GM13976 (cell line): ENCODE results near the gene SUB1.

Source experiments
- DNase-seq: peaks from one replicate; pipeline ENCODE4 v3.0.0; 2012; ENCODE audit warnings: low spot score
- CTCF ChIP-seq: IDR thresholded peaks from 2 replicates; pipeline ENCODE4 v1.5.1; 2012; ENCODE audit warnings: borderline replicate concordance, mild to moderate bottlenecking; ENCODE audit not compliant: insufficient read depth; ENCODE audit errors: extremely low read depth, missing control alignments, control extremely low read depth
- in situ Hi-C: fragments of 300-500 bp; cut with MboI; formaldehyde crosslinking; loops from one replicate; pipeline ENCODE4 v1.12.0; 2022; ENCODE audit warnings: low sequenced_read_pairs, mixed read lengths, inconsistent platforms; ENCODE audit not compliant: unreplicated experiment

Gene SUB1

GRCh38 chr5:32642276-32643002 lies 57.1 kb downstream of the SUB1 start:
- DNase-seq = no peak
- in situ Hi-C loops = no loop called here

GRCh38 chr5:32645246-32645645 lies 59.9 kb downstream of the SUB1 start:
- DNase-seq = no peak
- in situ Hi-C loops = no loop called here
- TF ChIP-seq CTCF = no peak

More at GRCh38 chr5:32642276-32643002, 57.1 kb downstream of the SUB1 start:
- TF ChIP-seq CTCF = no peak

- in situ Hi-C loops = no loop called here
- no peak for TF ChIP-seq CTCF
- no peak for DNase-seq
Measured at GRCh38 chr5:32646061-32646969, 61.0 kb downstream of the SUB1 start.

- in situ Hi-C loops = no loop called here
- no peak for TF ChIP-seq CTCF
- no peak for DNase-seq
Measured at GRCh38 chr5:32651088-32651487, 65.7 kb downstream of the SUB1 start.

- no peak for TF ChIP-seq CTCF
- in situ Hi-C loops = no loop called here
- DNase-seq = no peak
Measured at GRCh38 chr5:32651638-32652037, 66.3 kb downstream of the SUB1 start.
